GM12892 (cell line): Measurements from ENCODE around the gene MEOX1.

Experiments
- DNase-seq: peaks from one replicate; pipeline ENCODE4 v3.0.0; 2011; ENCODE audit not compliant: insufficient read length
- FAIRE-seq: peaks from 2 replicates; lab custom pipeline; 2011; peaks lifted over from hg19 to GRCh38; lab: Jason Lieb, UNC
- POLR2A ChIP-seq: IDR thresholded peaks from 2 replicates; pipeline ENCODE4 v1.6.1; 2011; ENCODE audit warnings: low read depth, low read length, control low read depth
- POLR2AphosphoS5 ChIP-seq: IDR thresholded peaks from 2 replicates; pipeline ENCODE4 v1.6.1; 2011; ENCODE audit warnings: low read depth, low read length, control low read depth
- TAF1 ChIP-seq: IDR thresholded peaks from 2 replicates; pipeline ENCODE4 v1.6.1; 2011; ENCODE audit warnings: low read depth, mild to moderate bottlenecking, control low read depth, low read length, borderline replicate concordance

The MEOX1 gene

GRCh38 chr17:43626023-43626422 is 35.7 kb downstream of the MEOX1 start:
- FAIRE-seq = no peak
- DNase-seq = no peak
- TF ChIP-seq POLR2AphosphoS5 (no peak), POLR2A (no peak), TAF1 (no peak)

DNA sequence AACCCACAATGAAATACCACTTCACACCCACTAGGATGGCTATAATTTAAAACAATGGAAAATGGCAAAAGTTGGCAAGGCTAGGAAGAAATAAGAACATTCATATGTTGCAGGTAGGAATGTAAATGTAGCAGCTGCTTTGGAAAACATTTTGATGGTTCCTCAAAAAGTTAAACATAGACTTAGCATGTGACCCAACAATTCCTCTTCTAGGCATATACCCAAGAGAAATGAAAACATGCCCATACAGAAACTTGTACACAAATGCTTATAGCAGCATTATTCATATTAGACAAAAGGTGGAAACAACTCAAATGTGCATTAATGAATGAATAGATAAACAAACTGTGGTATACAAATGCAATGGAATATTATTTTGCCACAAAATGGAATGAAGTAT is 36.1 kb downstream of the MEOX1 start:
- TF ChIP-seq POLR2AphosphoS5 = no peak
- TF ChIP-seq POLR2A = no peak
- no peak for TF ChIP-seq TAF1
- FAIRE-seq = no peak
- DNase-seq = no peak

- TF ChIP-seq TAF1 (no peak), POLR2AphosphoS5 (no peak), POLR2A (no peak)
- DNase-seq (no peak), FAIRE-seq (no peak)
Measured at GRCh38 chr17:43620581-43620980, 41.1 kb downstream of the MEOX1 start.

DNA sequence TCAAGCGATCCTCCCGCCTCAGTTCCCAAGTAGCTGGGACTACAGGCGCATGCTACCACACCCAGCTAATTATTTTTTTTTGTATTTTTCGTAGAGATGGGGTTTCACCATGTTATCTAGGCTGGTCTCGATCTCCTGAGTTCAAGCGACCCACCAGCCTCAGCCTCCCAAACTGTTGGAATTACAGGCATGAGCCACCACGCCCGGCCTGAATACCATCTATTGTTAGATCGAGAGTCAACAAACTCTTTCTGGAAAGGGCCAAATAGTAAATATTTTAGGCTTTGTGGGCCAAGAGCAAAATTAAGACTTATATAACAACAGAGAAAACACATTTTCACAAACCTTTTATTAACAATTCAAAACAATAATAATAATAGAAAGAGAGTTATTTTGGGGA is 41.6 kb downstream of the MEOX1 start:
- no peak for FAIRE-seq
- no peak for DNase-seq
- TF ChIP-seq POLR2A (no peak), TAF1 (no peak)

GRCh38 chr17:43619705-43620104 is 42.0 kb downstream of the MEOX1 start:
- FAIRE-seq = no peak
- TF ChIP-seq TAF1 (no peak), POLR2A (no peak), POLR2AphosphoS5 (no peak)

GRCh38 chr17:43618276-43618675 is 43.4 kb downstream of the MEOX1 start:
- DNase-seq (no peak), FAIRE-seq (no peak)
- TF ChIP-seq TAF1 = no peak
- no peak for TF ChIP-seq POLR2A
- TF ChIP-seq POLR2AphosphoS5 = no peak

More at GRCh38 chr17:43619705-43620104, 42.0 kb downstream of the MEOX1 start:
- no peak for DNase-seq

- FAIRE-seq (no peak), DNase-seq (no peak)
- TF ChIP-seq POLR2A = no peak
- no peak for TF ChIP-seq TAF1
- no peak for TF ChIP-seq POLR2AphosphoS5
Measured at GRCh38 chr17:43616852-43617251, 44.9 kb downstream of the MEOX1 start.

DNA sequence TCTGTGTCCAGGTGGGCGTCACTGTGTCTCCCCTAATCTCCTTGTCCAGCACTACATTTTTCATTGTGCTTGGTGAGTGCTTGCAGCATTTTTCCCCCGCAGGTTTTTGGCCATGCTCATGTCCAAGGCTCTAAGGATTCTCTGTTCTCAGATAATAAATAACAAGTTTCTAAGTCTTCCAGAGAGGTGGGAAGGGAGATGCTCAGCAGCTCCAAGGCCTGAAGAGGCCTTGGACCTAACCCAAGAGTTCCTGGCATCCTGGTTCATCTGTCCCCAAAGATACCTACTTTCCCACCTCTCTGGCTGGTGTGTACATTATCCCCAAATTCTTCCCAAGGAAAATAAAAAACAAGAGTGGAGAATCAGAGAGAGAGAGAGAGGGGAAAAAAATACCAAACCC is 45.3 kb downstream of the MEOX1 start:
- TF ChIP-seq TAF1 (no peak), POLR2AphosphoS5 (no peak), POLR2A (no peak)
- FAIRE-seq = no peak
- no peak for DNase-seq

DNA sequence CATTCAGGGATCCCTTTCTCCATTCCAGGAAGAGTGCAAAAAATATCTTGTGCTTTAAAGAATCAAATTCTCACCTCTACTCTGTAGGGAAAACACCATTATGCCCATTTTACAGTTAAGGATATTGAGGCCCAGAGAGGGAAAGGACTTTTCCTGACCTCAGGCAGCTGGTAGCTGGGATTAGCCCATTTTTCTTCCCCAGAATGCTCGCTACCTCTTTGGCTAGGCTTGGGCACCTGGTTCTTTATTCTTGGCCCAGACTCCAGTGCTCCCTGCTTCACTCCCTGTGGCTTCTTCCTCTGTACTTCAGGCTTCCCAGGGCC is 45.7 kb downstream of the MEOX1 start:
- TF ChIP-seq POLR2A (no peak), POLR2AphosphoS5 (no peak), TAF1 (no peak)
- FAIRE-seq (no peak), DNase-seq (no peak)

- DNase-seq (no peak), FAIRE-seq (no peak)
- no peak for TF ChIP-seq POLR2A
- no peak for TF ChIP-seq TAF1
- no peak for TF ChIP-seq POLR2AphosphoS5
Measured at GRCh38 chr17:43615330-43616028, 46.2 kb downstream of the MEOX1 start.

GRCh38 chr17:43614561-43614960 is 47.2 kb downstream of the MEOX1 start:
- DNase-seq (no peak), FAIRE-seq (no peak)
- TF ChIP-seq POLR2AphosphoS5 (no peak), POLR2A (no peak), TAF1 (no peak)

- no peak for DNase-seq
- FAIRE-seq = no peak
- no peak for TF ChIP-seq TAF1
- no peak for TF ChIP-seq POLR2AphosphoS5
- TF ChIP-seq POLR2A = no peak
Measured at GRCh38 chr17:43613917-43614316, 47.8 kb downstream of the MEOX1 start.
